ENCODE data around the gene MED14.
"Not testable (repeated sequence)": the region's sequence is repeated elsewhere in the genome, so short reads cannot be mapped to it uniquely, and the experiment has no call there.

MED14 gene

GRCh38 chrX:40732499-40732898, 2.8 kb downstream of the MED14 start:
- in situ Hi-C loops (cut with MboI; ENCODE audit: low sequenced_read_pairs) = not testable (repeated sequence)

GRCh38 chrX:40729598-40730584, 5.5 kb downstream of the MED14 start:
- in situ Hi-C loops (cut with MboI; ENCODE audit: low sequenced_read_pairs) = no loop called here

- in situ Hi-C loops (cut with MboI; ENCODE audit: low sequenced_read_pairs) = no loop called here
These were observed 7.6 kb downstream of the MED14 start for GRCh38 chrX:40727581-40728252.

- in situ Hi-C loops (cut with MboI; ENCODE audit: low sequenced_read_pairs) = no loop called here
These were observed 8.2 kb downstream of the MED14 start for GRCh38 chrX:40727093-40727492.

GRCh38 chrX:40722930-40723329, 12.4 kb downstream of the MED14 start:
- in situ Hi-C loops (cut with MboI; ENCODE audit: low sequenced_read_pairs) = no loop called here

GRCh38 chrX:40721489-40722106, 13.7 kb downstream of the MED14 start:
- in situ Hi-C loops (cut with MboI; ENCODE audit: low sequenced_read_pairs) = no loop called here

GRCh38 chrX:40720792-40721191, 14.6 kb downstream of the MED14 start:
- in situ Hi-C loops (cut with MboI; ENCODE audit: low sequenced_read_pairs) = no loop called here

GRCh38 chrX:40720339-40720738, 15.0 kb downstream of the MED14 start:
- in situ Hi-C loops (cut with MboI; ENCODE audit: low sequenced_read_pairs) = no loop called here

GRCh38 chrX:40719731-40720130, 15.6 kb downstream of the MED14 start:
- in situ Hi-C loops (cut with MboI; ENCODE audit: low sequenced_read_pairs) = no loop called here

GRCh38 chrX:40719218-40719617, 16.1 kb downstream of the MED14 start:
- in situ Hi-C loops (cut with MboI; ENCODE audit: low sequenced_read_pairs) = no loop called here

GRCh38 chrX:40709395-40709794, 25.9 kb downstream of the MED14 start:
- in situ Hi-C loops (cut with MboI; ENCODE audit: low sequenced_read_pairs) = no loop called here

GRCh38 chrX:40705658-40706312, 29.6 kb downstream of the MED14 start:
- in situ Hi-C loops (cut with MboI; ENCODE audit: low sequenced_read_pairs) = no loop called here

GRCh38 chrX:40700640-40701342, 34.6 kb downstream of the MED14 start:
- in situ Hi-C loops (cut with MboI; ENCODE audit: low sequenced_read_pairs) = no loop called here

GRCh38 chrX:40698851-40699250, 36.5 kb downstream of the MED14 start:
- in situ Hi-C loops (cut with MboI; ENCODE audit: low sequenced_read_pairs) = no loop called here

- in situ Hi-C loops (cut with MboI; ENCODE audit: low sequenced_read_pairs) = no loop called here
These were observed 40.5 kb downstream of the MED14 start for GRCh38 chrX:40694802-40695201.

GRCh38 chrX:40688929-40689328, 46.4 kb downstream of the MED14 start:
- in situ Hi-C loops (cut with MboI; ENCODE audit: low sequenced_read_pairs) = no loop called here

GRCh38 chrX:40687169-40687568, 48.2 kb downstream of the MED14 start:
- in situ Hi-C loops (cut with MboI; ENCODE audit: low sequenced_read_pairs) = no loop called here

- in situ Hi-C loops (cut with MboI; ENCODE audit: low sequenced_read_pairs) = no loop called here
These were observed 49.9 kb downstream of the MED14 start for GRCh38 chrX:40685362-40685918.

- in situ Hi-C loops (cut with MboI; ENCODE audit: low sequenced_read_pairs) = no loop called here
These were observed 51.2 kb downstream of the MED14 start for GRCh38 chrX:40684092-40684491.

GRCh38 chrX:40683245-40683644, 52.1 kb downstream of the MED14 start:
- in situ Hi-C loops (cut with MboI; ENCODE audit: low sequenced_read_pairs) = no loop called here

All from HL-60/S4 treated with retinoic acid at 250 ng/mL for 4 days and 3 days (cell line).